Measurements from ENCODE around the gene CNTNAP4. TPM values are rescaled to one million over a fixed set of nuclear protein-coding genes. Genes with fewer than 3 reads are reported as not detected.

Gene CNTNAP4
- total RNA-seq, 1 donor from 2014 or later, result not detected

GRCh38 chr16:76487411-76488064, 210.3 kb downstream of the CNTNAP4 start:
- Mint-ChIP-seq H3K9me3 (peaks cover 4% of the 10 kb centered on the region), H3K27ac (no peak overlapping the region), H3K27me3 (ENCODE audit: insufficient read depth) (no peaks in the 10 kb centered on the region), H3K4me1 (ENCODE audit: low read depth) (no peaks in the 10 kb centered on the region), H3K4me3 (no peak overlapping the region), H3K36me3 (ENCODE audit: low read depth) (no peaks in the 10 kb centered on the region)
- no peak for DNase-seq (ENCODE audit: low spot score)
- intact Hi-C loops (cut with micrococcal nuclease), result no loop called here

- Mint-ChIP-seq H3K27me3 (ENCODE audit: insufficient read depth) (no peaks in the 10 kb centered on the region), H3K36me3 (ENCODE audit: low read depth) (no peaks in the 10 kb centered on the region), H3K4me1 (ENCODE audit: low read depth) (no peaks in the 10 kb centered on the region), H3K9me3 (peaks cover 8% of the 10 kb centered on the region), H3K27ac (no peak overlapping the region), H3K4me3 (no peak overlapping the region)
- DNase-seq (ENCODE audit: low spot score), result no peak
- intact Hi-C loops (cut with micrococcal nuclease), result no loop called here
Measured at GRCh38 chr16:76488065-76488417, 210.8 kb downstream of the CNTNAP4 start.

- H3K27ac Mint-ChIP-seq, result no peak overlapping the region
Measured at GRCh38 chr16:76490036-76490639, 212.9 kb downstream of the CNTNAP4 start.

DNA sequence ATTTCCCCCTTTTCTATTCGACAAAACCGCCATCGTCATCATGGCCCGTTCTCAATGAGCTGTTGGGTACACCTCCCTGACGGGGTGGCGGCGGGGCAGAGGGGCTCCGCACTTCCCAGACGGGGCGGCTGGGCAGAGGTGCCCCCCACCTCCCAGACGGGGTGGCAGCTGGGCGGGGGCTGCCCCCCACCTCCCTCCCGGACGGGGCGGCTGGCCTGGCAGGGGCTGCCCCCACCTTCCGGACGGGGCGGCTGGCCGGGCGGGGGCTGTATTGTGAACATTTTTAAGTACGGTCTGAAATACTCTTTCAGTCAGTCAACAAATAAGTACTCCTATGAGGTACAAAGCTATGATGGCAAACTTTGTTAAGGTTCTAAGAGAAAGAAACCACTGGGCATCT, 222.8 kb downstream of the CNTNAP4 start:
- H3K4me3 Mint-ChIP-seq, result no peak overlapping the region

More at GRCh38 chr16:76490036-76490639, 212.9 kb downstream of the CNTNAP4 start:
- DNase-seq (ENCODE audit: low spot score), result no peak
- intact Hi-C loops (cut with micrococcal nuclease), result no loop called here
- Mint-ChIP-seq H3K4me1 (ENCODE audit: low read depth) (no peaks in the 10 kb centered on the region), H3K27me3 (ENCODE audit: insufficient read depth) (no peaks in the 10 kb centered on the region), H3K4me3 (no peak overlapping the region), H3K36me3 (ENCODE audit: low read depth) (no peaks in the 10 kb centered on the region), H3K9me3 (peaks cover 10% of the 10 kb centered on the region)

DNA sequence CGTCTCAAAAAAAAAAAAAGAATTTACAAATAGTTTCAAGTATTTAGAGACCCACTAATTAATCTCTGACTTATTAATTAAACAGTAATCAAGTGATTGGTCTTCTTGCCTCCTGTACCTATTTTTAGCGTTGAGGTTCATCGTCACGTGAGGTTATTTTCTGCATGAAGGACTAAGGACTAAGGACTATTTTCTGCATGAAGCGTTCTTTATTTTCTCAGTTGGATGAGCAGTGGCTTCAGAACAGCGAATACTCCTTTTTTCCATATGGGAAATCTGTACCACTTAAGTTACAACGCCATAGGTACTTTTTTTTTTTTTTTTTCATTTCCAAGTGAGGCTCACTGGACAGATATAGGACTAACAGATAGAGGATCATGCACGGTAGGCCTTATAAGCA, 224.9 kb downstream of the CNTNAP4 start:
- H3K4me3 Mint-ChIP-seq, result no peak overlapping the region
- H3K9me3 Mint-ChIP-seq, result peaks cover 10% of the 10 kb centered on the region
- no peak overlapping the region for H3K27ac Mint-ChIP-seq
- no peaks in the 10 kb centered on the region for H3K27me3 Mint-ChIP-seq (ENCODE audit: insufficient read depth)
- H3K36me3 Mint-ChIP-seq (ENCODE audit: low read depth), result no peaks in the 10 kb centered on the region
- no peak for DNase-seq (ENCODE audit: low spot score)
- intact Hi-C loops (cut with micrococcal nuclease), result no loop called here
- no peaks in the 10 kb centered on the region for H3K4me1 Mint-ChIP-seq (ENCODE audit: low read depth)

More for the DNA sequence above, 222.8 kb downstream of the CNTNAP4 start:
- Mint-ChIP-seq H3K27me3 (ENCODE audit: insufficient read depth) (no peaks in the 10 kb centered on the region), H3K9me3 (peaks cover 10% of the 10 kb centered on the region), H3K36me3 (ENCODE audit: low read depth) (no peaks in the 10 kb centered on the region), H3K27ac (no peak overlapping the region), H3K4me1 (ENCODE audit: low read depth) (no peaks in the 10 kb centered on the region)
- no peak for DNase-seq (ENCODE audit: low spot score)
- intact Hi-C loops (cut with micrococcal nuclease), result no loop called here

- H3K4me1 Mint-ChIP-seq (ENCODE audit: low read depth), result no peaks in the 10 kb centered on the region
- H3K4me3 Mint-ChIP-seq, result no peak overlapping the region
- peaks cover 10% of the 10 kb centered on the region for H3K9me3 Mint-ChIP-seq
- H3K27me3 Mint-ChIP-seq (ENCODE audit: insufficient read depth), result no peaks in the 10 kb centered on the region
- no peak for DNase-seq (ENCODE audit: low spot score)
- intact Hi-C loops (cut with micrococcal nuclease), result no loop called here
- H3K27ac Mint-ChIP-seq, result no peak overlapping the region
- H3K36me3 Mint-ChIP-seq (ENCODE audit: low read depth), result no peaks in the 10 kb centered on the region
Measured at GRCh38 chr16:76502555-76502954, 225.4 kb downstream of the CNTNAP4 start.

- no peaks in the 10 kb centered on the region for H3K36me3 Mint-ChIP-seq (ENCODE audit: low read depth)
- H3K27me3 Mint-ChIP-seq (ENCODE audit: insufficient read depth), result no peaks in the 10 kb centered on the region
- no peak overlapping the region for H3K27ac Mint-ChIP-seq
- peaks cover 10% of the 10 kb centered on the region for H3K9me3 Mint-ChIP-seq
- intact Hi-C loops (cut with micrococcal nuclease), result no loop called here
- H3K4me3 Mint-ChIP-seq, result no peak overlapping the region
- H3K4me1 Mint-ChIP-seq (ENCODE audit: low read depth), result no peaks in the 10 kb centered on the region
- no peak for DNase-seq (ENCODE audit: low spot score)
Measured at GRCh38 chr16:76503091-76503490, 225.9 kb downstream of the CNTNAP4 start.

DNA sequence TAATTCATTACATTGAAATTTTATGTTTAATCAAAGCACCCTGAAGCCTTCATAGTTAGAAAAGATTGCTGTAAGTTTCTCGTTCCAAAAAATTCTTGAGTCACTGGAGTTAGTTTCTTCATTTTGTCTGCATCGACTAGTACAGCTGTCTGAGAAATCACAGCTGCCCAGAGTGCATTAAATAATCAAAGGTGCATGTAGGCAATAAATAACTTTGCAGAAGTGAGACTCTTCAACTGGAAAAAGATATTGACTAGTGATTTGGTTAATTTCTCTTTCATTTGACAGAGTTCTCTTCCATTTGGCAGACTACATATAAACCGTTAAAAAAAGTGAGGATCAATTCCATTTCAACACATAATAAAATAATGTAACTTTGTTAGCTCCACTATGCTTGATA, 234.0 kb downstream of the CNTNAP4 start:
- H3K27me3 Mint-ChIP-seq (ENCODE audit: insufficient read depth), result no peaks in the 10 kb centered on the region
- H3K4me1 Mint-ChIP-seq (ENCODE audit: low read depth), result no peaks in the 10 kb centered on the region
- H3K9me3 Mint-ChIP-seq, result no peaks in the 10 kb centered on the region
- no peaks in the 10 kb centered on the region for H3K36me3 Mint-ChIP-seq (ENCODE audit: low read depth)
- no peak overlapping the region for H3K27ac Mint-ChIP-seq
- no peak for DNase-seq (ENCODE audit: low spot score)
- intact Hi-C loops (cut with micrococcal nuclease), result no loop called here
- H3K4me3 Mint-ChIP-seq, result no peak overlapping the region

GRCh38 chr16:76518781-76519180, 241.6 kb downstream of the CNTNAP4 start:
- Mint-ChIP-seq H3K27ac (no peak overlapping the region), H3K4me3 (no peak overlapping the region), H3K36me3 (ENCODE audit: low read depth) (no peaks in the 10 kb centered on the region), H3K9me3 (no peaks in the 10 kb centered on the region), H3K4me1 (ENCODE audit: low read depth) (no peaks in the 10 kb centered on the region), H3K27me3 (ENCODE audit: insufficient read depth) (no peaks in the 10 kb centered on the region)
- intact Hi-C loops (cut with micrococcal nuclease), result no loop called here
- DNase-seq (ENCODE audit: low spot score), result no peak

- Mint-ChIP-seq H3K9me3 (no peaks in the 10 kb centered on the region), H3K4me3 (no peak overlapping the region), H3K27me3 (ENCODE audit: insufficient read depth) (no peaks in the 10 kb centered on the region), H3K4me1 (ENCODE audit: low read depth) (no peaks in the 10 kb centered on the region), H3K27ac (no peak overlapping the region), H3K36me3 (ENCODE audit: low read depth) (no peaks in the 10 kb centered on the region)
- intact Hi-C loops (cut with micrococcal nuclease), result no loop called here
- DNase-seq (ENCODE audit: low spot score), result no peak
Measured at GRCh38 chr16:76524356-76524755, 247.2 kb downstream of the CNTNAP4 start.

- no peak overlapping the region for H3K4me3 Mint-ChIP-seq
- no peaks in the 10 kb centered on the region for H3K36me3 Mint-ChIP-seq (ENCODE audit: low read depth)
- no peaks in the 10 kb centered on the region for H3K27me3 Mint-ChIP-seq (ENCODE audit: insufficient read depth)
- no peaks in the 10 kb centered on the region for H3K4me1 Mint-ChIP-seq (ENCODE audit: low read depth)
- DNase-seq (ENCODE audit: low spot score), result no peak
- no peak overlapping the region for H3K27ac Mint-ChIP-seq
- intact Hi-C loops (cut with micrococcal nuclease), result no loop called here
- H3K9me3 Mint-ChIP-seq, result no peaks in the 10 kb centered on the region
Measured at GRCh38 chr16:76524769-76525168, 247.6 kb downstream of the CNTNAP4 start.

DNA sequence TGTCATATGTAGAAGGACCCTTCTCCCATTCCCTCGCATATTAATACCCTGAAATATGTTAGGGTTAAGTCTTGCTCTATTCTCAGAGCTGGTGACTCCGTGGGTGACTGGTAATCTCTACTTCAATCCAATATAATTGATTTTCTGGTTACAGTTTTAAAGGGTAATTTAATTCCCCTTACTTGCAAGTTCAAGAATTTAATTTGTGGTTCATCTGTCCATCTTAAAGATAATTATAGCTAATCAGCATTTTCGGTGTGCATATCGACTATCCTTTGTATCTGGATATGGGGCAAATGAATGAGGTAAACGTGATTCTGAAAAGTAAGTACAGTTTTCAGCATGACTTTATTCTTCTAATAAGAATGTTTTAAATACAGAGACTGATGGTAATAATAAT, 250.0 kb downstream of the CNTNAP4 start:
- Mint-ChIP-seq H3K27ac (no peak overlapping the region), H3K36me3 (ENCODE audit: low read depth) (no peaks in the 10 kb centered on the region), H3K9me3 (no peaks in the 10 kb centered on the region), H3K4me3 (no peak overlapping the region), H3K4me1 (ENCODE audit: low read depth) (no peaks in the 10 kb centered on the region), H3K27me3 (ENCODE audit: insufficient read depth) (no peaks in the 10 kb centered on the region)
- no peak for DNase-seq (ENCODE audit: low spot score)
- intact Hi-C loops (cut with micrococcal nuclease), result no loop called here

GRCh38 chr16:76529120-76529519, 251.9 kb downstream of the CNTNAP4 start:
- Mint-ChIP-seq H3K27ac (no peak overlapping the region), H3K9me3 (no peaks in the 10 kb centered on the region), H3K27me3 (ENCODE audit: insufficient read depth) (no peaks in the 10 kb centered on the region), H3K4me3 (no peak overlapping the region), H3K4me1 (ENCODE audit: low read depth) (no peaks in the 10 kb centered on the region), H3K36me3 (ENCODE audit: low read depth) (no peaks in the 10 kb centered on the region)
- intact Hi-C loops (cut with micrococcal nuclease), result no loop called here
- no peak for DNase-seq (ENCODE audit: low spot score)

DNA sequence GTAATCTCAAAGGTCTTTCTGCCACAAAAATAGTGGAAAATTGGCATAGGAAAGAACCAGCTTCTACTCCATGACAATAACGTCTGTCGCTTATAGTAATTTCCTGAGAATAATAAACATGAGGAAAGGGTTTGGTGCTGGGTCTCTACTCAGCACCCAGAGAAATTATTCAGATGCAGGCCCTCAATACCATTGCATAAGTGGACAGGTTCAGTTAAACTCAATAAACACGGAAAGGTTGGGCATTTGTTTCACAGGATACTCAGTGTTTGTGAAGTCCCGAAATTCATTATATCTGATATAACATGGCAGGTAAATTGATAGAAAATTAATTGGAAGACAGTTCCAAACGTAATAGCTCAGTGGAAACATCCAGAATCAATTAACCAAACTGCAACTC, 254.0 kb downstream of the CNTNAP4 start:
- H3K9me3 Mint-ChIP-seq, result no peaks in the 10 kb centered on the region
- H3K4me1 Mint-ChIP-seq (ENCODE audit: low read depth), result no peaks in the 10 kb centered on the region
- no peak overlapping the region for H3K27ac Mint-ChIP-seq
- no peaks in the 10 kb centered on the region for H3K36me3 Mint-ChIP-seq (ENCODE audit: low read depth)
- H3K27me3 Mint-ChIP-seq (ENCODE audit: insufficient read depth), result no peaks in the 10 kb centered on the region
- H3K4me3 Mint-ChIP-seq, result no peak overlapping the region
- no peak for DNase-seq (ENCODE audit: low spot score)
- intact Hi-C loops (cut with micrococcal nuclease), result no loop called here

Data from activated T-helper 1 cell treated with anti-CD3 and anti-CD28 coated beads, Interleukin-12 subunit alpha, Interleukin-12 subunit beta, Interleukin-2, Interleukin-4 antibody, amounts not matched to agents 30 ng/mL and 10 ng/mL and 1 ng/mL, durations not matched to agents 14 hours and 24 hours and 36 hours (primary cell).